Uterus (tissue), 2 donors: ENCODE measurements around the gene MANF.

Experiments
- CTCF ChIP-seq, 4 experiments: fragments of 200-600 bp in 2 of 4; fragments of 450-650 bp in 2 of 4; sonication (generic) in 2 of 4; IDR thresholded peaks; one replicate each; pipeline ENCODE4 v1.5.1; 2016 to 2019; ENCODE audit warnings: antibody characterized with exemption in 4 of 4, mild to moderate bottlenecking in 2 of 4, moderate library complexity in 1 of 4
- POLR2A ChIP-seq, 2 donors: fragments of 450-650 bp; IDR thresholded peaks; one replicate each; pipeline ENCODE4 v1.6.1; 2016; ENCODE audit warnings: antibody characterized with exemption in 2 of 2, mild to moderate bottlenecking in 1 of 2, moderate library complexity in 1 of 2

- no peak for TF ChIP-seq CTCF (IDR thresholded peaks at IDR 0.05)
- no peak for TF ChIP-seq POLR2A (IDR thresholded peaks at IDR 0.05)
Measured at GRCh38 chr3:51381333-51381705, 3.8 kb upstream of the MANF start.
